ENCODE data around the gene LYZL4.

DNA sequence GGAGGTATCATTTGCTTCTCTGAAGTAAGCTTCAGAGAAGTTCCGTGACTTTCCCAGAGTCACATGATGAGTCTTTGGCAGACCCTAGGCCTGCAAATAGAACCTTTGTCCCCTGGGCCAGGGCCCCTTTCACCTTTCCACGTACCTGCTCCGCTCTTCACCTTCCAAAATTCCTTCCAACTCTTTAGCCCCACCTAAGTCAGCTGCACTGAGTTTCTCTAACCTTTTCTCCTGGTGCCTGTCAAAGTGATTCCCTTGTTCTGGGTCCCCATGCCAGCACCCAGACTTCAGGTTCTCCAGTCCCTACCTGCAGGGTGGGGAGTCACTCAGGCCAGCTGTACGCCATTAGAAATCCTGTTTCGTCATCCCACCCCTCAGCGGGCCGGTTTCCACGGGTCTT, 12.8 kb downstream of the LYZL4 start:
- TF ChIP-seq, protein P1, sequence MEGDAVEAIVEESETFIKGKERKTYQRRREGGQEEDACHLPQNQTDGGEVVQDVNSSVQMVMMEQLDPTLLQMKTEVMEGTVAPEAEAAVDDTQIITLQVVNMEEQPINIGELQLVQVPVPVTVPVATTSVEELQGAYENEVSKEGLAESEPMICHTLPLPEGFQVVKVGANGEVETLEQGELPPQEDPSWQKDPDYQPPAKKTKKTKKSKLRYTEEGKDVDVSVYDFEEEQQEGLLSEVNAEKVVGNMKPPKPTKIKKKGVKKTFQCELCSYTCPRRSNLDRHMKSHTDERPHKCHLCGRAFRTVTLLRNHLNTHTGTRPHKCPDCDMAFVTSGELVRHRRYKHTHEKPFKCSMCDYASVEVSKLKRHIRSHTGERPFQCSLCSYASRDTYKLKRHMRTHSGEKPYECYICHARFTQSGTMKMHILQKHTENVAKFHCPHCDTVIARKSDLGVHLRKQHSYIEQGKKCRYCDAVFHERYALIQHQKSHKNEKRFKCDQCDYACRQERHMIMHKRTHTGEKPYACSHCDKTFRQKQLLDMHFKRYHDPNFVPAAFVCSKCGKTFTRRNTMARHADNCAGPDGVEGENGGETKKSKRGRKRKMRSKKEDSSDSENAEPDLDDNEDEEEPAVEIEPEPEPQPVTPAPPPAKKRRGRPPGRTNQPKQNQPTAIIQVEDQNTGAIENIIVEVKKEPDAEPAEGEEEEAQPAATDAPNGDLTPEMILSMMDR (IDR thresholded peaks at IDR 0.05): no peak
- TF ChIP-seq POLR2A (IDR thresholded peaks at IDR 0.05): no peak
